LNCaP clone FGC (cell line): ENCODE measurements around the gene TBC1D9B.
A peak's percentile ranks its signal among the peaks of the same experiment; 100 is the strongest.

ENCODE experiments used
- DNase-seq: peaks from one replicate; pipeline ENCODE4 v3.0.0-alpha.2; 2011; ENCODE audit warnings: low read depth
- H3K4me3 ChIP-seq: 2 replicates; pipeline ENCODE4 v1.5.1; 2011; ENCODE audit warnings: mild to moderate bottlenecking, low read depth, low read length, control low read depth
- CTCF ChIP-seq: IDR thresholded peaks from 2 replicates; pipeline ENCODE4 v1.5.1; 2012; ENCODE audit warnings: mild to moderate bottlenecking; ENCODE audit not compliant: control insufficient read depth, insufficient read depth; ENCODE audit errors: extremely low read depth

TBC1D9B gene

DNA sequence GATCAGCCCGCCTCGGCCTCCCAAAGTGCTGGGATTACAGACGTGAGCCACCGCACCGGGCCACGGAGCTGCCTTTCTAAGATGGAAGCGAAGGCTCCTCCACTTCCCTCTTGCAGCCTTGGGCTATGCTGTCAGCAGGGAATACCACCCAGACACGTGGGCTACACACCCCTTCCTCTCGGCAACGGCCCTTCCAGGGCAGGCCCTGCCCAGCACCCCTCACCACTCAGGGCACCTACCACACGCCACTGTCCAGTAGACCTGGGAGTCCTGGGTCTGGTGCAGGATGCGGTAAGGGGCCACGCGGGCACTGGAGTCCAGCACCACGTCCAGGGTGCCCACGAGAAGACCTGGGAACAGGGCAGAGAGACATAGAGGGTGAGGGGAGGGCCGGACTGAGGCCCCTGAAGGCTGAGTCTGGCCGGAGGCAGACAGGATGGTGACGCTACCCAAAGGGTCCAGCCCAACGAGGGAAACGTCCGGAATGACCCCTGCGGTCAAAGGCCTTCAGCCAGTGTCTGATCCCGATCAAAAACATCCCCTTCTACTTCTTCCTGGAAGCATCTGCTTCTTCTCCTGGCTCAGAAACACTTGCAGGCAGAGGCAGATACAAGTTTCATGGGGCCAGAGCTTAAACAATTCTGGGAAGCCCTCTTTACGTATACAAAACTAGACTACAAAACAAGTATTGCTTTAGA lies 3.1 kb downstream of the TBC1D9B start:
- no peak for DNase-seq
- H3K4me3 ChIP-seq = no peak overlapping the region
- no peak for TF ChIP-seq CTCF

DNA sequence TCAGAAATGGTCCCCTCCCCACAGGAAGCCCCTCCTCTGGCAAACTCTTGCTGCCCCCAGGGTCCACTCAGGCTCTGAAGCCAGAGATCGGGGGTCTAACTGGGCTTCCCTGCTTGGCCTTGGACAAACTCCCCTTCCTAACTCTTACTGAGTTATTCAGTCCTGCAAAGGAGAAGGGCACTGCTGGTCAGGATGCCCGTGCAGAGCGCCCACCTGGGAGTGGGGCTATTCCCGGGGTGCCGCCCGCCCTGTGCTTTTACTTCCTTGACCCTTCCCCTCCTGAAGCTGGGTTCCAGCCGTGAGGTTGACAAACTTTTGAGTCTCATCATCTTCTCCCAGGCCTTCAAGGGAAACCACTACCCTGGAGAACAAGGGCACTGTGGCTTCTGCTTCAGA lies 4.9 kb downstream of the TBC1D9B start:
- H3K4me3 ChIP-seq = no peak overlapping the region
- TF ChIP-seq CTCF = no peak

GRCh38 chr5:179901915-179902762 lies 5.6 kb downstream of the TBC1D9B start:
- no peak for DNase-seq
- H3K4me3 ChIP-seq = no peak overlapping the region
- TF ChIP-seq CTCF = no peak

More for the DNA sequence above, 4.9 kb downstream of the TBC1D9B start:
- no peak for DNase-seq

DNA sequence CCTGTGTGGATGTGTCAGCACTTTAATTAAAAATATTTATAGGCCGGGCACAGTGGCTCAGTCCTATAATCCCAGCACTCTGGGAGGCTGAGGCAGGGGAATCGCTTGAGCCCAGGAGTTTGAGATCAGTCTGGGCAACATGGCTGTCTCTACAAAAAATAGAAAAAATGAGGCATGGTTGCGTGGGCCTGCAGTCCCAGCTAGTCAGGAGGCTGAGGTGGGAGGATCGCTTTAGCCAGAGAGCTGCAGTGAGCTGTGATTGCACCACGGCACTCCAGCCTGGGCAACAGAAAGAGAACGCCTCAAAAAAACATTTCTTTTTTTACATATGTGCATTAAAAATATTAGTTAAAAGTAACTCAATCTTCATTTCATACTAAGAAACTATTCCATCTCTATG lies 6.2 kb downstream of the TBC1D9B start:
- no peak for DNase-seq
- no peak for TF ChIP-seq CTCF
- H3K4me3 ChIP-seq = no peak overlapping the region

GRCh38 chr5:179900711-179901110 lies 7.0 kb downstream of the TBC1D9B start:
- H3K4me3 ChIP-seq = no peak overlapping the region
- no peak for TF ChIP-seq CTCF
- DNase-seq = no peak

- no peak for DNase-seq
- TF ChIP-seq CTCF = no peak
- H3K4me3 ChIP-seq = no peak overlapping the region
These were observed 7.5 kb downstream of the TBC1D9B start for GRCh38 chr5:179900206-179900605.

DNA sequence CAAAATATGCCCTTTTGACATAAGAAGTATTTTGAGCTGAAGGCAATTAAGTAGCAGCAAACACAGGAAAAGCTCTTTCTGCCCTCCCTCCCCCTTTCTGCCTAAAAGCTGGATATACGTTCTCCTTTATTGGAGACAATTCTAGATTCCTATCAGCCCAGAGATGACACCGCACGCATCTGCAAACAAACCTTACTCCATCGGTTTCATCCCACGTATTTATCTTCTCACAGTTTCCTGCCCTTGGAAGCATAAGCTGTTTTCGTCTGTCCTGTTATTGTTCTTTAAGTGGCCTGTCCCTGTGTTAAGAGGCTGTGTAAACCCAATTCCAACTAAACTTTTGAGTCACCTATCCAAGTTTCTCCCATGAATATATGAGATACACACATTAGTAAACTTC lies 11.8 kb downstream of the TBC1D9B start:
- DNase-seq = peak; percentile 88

More for the DNA sequence above, 11.8 kb downstream of the TBC1D9B start:
- TF ChIP-seq CTCF = no peak
- H3K4me3 ChIP-seq = peak overlapping the region; percentile 32
